Measurements from ENCODE around the gene COL19A1.
"Not testable (repeated sequence)": the region's sequence is repeated elsewhere in the genome, so short reads cannot be mapped to it uniquely, and the experiment has no call there.

Gene COL19A1

GRCh38 chr6:69901361-69901760, 35.0 kb downstream of the COL19A1 start:
- no peak for DNase-seq

- DNase-seq, result no peak
These were observed 41.7 kb downstream of the COL19A1 start for GRCh38 chr6:69907981-69908498.

DNA sequence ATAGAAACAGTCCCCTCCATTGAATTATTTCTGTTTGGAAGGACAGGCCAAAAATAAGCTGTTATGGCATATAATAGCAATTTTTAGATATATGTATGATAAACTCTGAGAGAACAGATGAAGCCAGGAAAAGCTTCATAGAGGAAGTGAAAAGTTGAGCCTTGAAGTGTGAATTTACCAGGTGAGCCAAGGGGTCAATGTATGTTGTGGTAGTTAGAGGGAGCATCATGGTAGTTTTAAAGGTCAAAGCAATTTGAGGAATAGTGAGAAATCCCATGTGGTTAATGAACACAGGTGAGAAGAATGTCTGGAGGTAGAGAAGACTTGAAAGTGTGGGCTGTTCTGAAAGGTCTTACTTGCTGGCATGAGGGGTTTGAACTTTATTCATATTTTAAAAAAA, 47.0 kb downstream of the COL19A1 start:
- DNase-seq, result no peak

DNA sequence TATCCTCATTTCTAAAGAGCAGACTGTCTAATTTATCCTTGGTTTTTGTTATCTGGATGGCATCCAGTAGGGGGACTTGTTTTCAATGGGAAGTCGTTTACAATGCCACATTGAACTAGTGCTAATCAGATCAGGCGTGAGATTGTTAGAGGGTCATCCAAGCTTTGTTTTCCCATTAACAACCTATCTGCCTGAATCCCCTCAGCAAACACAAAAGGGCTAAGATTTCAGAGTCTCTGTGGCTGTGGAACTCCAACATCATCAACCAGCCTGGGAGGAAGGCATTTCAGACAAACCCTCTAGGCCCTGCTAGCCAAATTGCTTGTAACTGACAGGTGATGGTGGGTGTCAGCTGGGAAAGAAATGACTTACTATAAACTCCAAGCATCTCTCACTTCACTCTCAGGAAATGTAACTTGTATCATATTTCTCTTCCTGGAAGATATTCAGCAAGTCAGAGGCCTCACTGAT, 47.7 kb downstream of the COL19A1 start:
- no peak for DNase-seq

- no peak for DNase-seq
These were observed 49.0 kb downstream of the COL19A1 start for GRCh38 chr6:69915346-69915745.

GRCh38 chr6:69917834-69918233, 51.5 kb downstream of the COL19A1 start:
- no peak for DNase-seq

DNA sequence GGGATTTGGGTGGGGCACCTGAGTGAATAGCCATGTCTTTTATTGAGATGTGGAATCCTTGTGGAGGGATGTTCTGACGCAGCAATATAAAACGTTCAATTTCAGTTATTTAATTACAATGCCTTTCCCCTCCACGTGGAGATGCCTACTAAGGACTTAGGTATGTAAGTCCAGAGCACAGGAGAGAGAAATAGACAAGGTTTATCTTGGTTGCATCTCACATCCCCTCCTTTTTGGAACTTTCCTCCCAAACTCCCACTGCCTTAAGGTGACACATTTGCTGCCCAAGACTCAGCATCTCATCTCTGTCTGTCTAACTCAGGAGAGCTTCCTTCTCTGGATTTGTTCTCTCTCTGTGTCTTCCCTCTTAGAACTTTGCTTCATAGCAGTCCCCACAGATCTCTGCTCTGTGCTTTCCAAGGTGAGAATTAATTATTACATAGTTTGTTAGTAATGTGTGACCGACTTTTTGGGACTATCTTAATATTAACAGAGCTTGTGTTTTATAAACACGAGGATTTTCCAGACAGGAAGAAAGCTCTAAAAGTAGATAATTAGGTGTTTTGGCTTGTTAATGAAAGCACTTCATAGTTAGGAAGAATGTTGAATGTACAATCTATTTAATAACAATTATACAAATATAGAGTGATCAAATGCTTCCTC, 52.6 kb downstream of the COL19A1 start:
- no peak for DNase-seq

GRCh38 chr6:69921066-69921465, 54.7 kb downstream of the COL19A1 start:
- DNase-seq, result not testable (repeated sequence)

GRCh38 chr6:69921611-69922010, 55.3 kb downstream of the COL19A1 start:
- not testable (repeated sequence) for DNase-seq

DNA sequence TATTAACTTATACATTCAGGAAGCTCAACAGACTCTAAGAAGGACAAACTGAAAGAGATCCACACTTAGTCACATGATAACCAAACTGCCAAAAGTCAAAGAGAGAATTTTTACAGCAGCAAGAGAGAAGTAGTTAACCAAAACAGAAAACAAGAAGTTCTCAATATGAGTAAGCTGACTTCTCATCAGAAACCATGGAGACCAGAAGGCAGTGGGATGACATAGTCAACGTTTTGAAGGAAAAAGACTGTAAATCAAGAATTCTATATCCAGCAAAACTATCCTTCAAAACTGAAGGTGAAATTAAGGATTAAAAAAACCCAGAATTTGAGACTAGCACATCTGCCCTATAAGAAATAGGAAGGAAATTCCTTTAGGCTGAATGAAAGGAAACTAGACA, 60.4 kb downstream of the COL19A1 start:
- DNase-seq, result no peak

DNA sequence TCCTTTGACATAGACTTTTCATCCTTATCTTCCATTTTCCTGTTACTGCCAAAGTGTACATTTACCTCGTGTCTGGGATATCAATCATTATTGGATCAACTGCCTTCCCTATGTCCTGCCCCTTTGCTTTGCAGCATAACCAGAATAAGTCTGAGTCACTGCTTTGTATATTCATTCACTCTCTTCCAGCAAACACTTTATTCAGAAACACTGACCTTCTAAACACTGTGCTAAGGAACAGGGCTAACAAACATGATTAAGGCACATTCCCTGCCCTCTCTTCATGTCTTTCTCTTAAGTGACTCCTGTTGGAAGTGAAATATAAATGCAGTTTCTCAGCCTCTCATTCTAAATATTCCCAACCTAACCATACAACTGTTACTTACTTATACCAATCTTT, 66.9 kb downstream of the COL19A1 start:
- no peak for DNase-seq

DNA sequence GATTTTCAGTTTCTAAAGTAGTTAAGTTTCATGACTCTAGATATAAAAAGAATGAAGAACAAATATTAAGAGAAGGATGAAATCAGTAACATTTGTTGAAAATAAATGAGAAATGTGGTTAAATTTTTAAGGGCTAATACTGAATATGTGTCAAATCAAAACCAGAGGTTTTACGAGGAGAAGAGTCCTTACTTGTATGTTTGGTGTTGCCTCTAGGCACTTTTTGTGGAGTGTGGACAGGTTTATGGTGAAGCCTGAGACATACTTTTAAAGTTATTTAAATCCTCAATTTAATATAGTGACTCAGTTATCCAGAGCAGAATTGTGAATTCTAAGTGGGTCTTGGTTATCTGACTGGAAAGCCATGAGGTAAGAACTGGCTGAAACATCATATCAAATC, 68.7 kb downstream of the COL19A1 start:
- no peak for DNase-seq

DNA sequence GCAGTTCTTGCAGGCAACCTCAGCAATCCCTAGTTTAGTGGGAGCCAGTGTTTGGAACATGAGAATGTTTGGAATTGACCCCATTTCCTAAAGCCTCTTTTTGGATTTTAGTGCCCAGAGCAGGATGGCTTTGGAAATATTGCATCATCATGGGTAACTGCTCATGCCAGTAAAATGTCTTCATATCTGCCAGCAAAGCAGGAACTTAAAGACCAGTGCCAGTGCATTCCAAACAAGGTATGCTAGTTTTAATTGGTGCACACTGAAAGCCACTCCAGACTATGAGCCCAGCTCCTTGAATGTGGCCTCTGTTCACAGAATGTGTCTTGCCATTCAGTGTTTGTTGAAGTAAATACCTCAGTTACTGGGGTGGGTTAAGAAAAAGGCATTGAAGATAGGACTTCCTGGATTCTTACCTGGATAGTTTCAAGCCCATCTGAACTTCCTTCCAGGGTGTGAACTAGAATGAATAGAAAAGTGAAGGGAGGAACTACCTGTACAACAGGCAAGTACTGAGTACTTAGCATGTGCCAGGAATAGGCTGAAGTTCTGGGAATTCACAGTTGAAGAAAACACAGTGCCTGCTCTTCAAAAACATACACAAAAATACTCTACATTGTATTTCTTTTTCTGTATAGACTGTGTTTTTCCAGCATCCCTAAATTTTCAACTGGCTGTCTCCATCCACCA, 70.5 kb downstream of the COL19A1 start:
- DNase-seq, result no peak

GRCh38 chr6:69937402-69938136, 71.2 kb downstream of the COL19A1 start:
- no peak for DNase-seq

- no peak for DNase-seq
These were observed 76.1 kb downstream of the COL19A1 start for GRCh38 chr6:69942485-69942884.

GRCh38 chr6:69945192-69945591, 78.8 kb downstream of the COL19A1 start:
- no peak for DNase-seq

DNA sequence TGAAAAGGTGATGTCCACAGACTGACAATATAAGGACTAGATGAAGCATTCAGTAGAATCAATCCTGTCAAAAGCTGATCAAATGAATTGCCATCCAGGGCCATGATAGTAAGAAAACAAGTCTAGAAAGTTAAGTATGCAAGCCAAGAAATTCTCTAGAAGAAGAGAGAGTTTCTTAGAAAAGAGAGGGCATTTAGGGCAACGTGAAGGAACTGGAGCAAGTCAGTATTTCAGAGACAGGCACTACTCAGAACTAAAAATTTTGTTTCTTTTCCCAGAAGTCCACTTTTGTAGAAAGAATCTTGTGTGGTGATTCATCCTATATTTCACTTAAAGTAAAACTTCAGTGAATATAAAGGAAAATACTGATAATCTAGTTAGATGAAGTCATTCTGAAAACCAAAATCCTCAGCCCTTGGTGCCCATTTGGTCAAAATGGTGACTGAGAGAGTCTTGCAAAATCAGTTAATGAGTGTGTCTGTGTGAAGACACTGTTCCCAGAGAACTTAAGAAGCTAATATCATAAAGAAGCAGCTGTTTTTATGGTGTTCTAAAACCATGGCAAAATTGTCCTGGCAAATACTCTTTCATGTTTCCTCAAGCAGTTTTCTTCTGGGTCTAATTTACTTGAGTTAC, 82.2 kb downstream of the COL19A1 start:
- DNase-seq, result no peak

DNA sequence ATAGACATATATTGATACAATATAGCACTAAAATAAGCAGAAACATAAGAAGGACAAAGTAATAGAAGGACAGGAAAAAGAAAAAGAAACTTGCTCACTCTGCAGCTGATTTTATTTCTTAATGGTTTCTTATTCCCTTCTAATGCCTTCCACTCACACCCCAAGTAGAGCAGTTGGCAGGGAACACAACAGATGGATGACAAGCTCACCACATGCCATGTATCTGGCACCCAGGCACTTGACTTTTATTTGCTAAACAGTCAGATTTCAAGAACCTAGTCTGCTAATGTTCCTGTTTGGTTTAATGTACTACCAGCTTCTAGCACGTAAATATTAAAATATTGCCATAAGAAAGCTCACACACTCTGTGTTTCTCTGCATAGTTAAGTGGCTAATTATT, 87.1 kb downstream of the COL19A1 start:
- DNase-seq, result no peak

DNA sequence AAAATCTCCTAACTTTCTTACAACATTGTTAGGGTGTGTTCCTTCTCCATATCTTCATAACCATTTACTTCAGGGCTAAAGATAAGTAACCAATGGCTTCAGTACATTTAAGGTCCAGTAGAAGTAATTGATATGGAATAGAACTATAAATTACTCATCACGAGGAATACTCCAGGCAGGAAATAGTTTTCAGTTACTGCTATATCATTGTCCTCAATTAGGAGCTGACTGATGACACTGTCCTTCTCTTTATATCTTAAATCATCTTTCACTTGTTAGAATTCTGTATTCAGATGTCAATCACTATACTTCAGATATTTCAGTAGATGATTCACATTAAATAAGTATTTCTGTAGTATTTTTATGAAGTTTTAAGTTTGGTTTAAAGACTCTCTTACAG, 88.4 kb downstream of the COL19A1 start:
- no peak for DNase-seq

GRCh38 chr6:69957985-69958559, 91.7 kb downstream of the COL19A1 start:
- DNase-seq, result no peak

- DNase-seq, result no peak
These were observed 92.6 kb downstream of the COL19A1 start for GRCh38 chr6:69958978-69959377.

- not testable (repeated sequence) for DNase-seq
These were observed 99.6 kb downstream of the COL19A1 start for GRCh38 chr6:69965974-69966373.

DNA sequence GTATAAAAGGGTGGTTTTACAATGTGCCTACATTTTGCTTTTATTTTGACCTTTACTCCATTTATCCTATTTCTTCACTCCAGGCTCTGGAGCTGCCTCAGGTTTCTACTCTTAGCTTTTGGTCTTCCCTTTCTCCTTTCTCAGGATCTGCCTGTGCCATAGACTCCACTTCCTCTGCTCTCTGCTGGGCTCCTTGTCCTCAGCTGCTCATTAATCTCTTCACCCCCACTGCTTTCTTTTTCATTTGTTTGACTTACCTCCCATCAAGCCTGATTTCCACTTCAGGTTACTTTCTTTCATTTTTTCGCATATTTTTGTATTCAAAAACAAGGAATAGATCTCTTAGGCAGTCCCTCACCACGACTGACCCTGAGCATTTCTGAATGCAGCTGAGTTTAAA, 106.8 kb downstream of the COL19A1 start:
- DNase-seq, result no peak
